Lower leg skin (tissue), 4 donors: ENCODE data around the gene MICAL2. TPM values are rescaled to one million over a fixed set of nuclear protein-coding genes. Genes with fewer than 3 reads are reported as not detected.

Experiments
- DNase-seq, 2 donors: peaks; one replicate each; pipeline ENCODE4 v3.0.0-alpha.2; 2019; ENCODE audit warnings: low spot score in 2 of 2
- H3K4me3 ChIP-seq: fragments of 200-600 bp; sonication (generic); 2 replicates; pipeline ENCODE4 v1.5.1; 2017; ENCODE audit warnings: mild to moderate bottlenecking, low read depth; ENCODE audit not compliant: poor library complexity, severe bottlenecking
- CTCF ChIP-seq, 3 donors: fragments of 450-650 bp; IDR thresholded peaks; one replicate each; pipeline ENCODE4 v1.5.1; 2016; ENCODE audit warnings: antibody characterized with exemption in 3 of 3, mild to moderate bottlenecking in 3 of 3, moderate library complexity in 2 of 3
- POLR2A ChIP-seq, 2 donors: fragments of 450-650 bp; IDR thresholded peaks; one replicate each; pipeline ENCODE4 v1.6.1; 2016 to 2017; ENCODE audit warnings: antibody characterized with exemption in 2 of 2, mild to moderate bottlenecking in 1 of 2, moderate library complexity in 1 of 2
- WGBS, 2 donors: methylation state at CpG; one replicate each; pipeline ENCODE4 v1.1.5; 2018; 5-methylcytosine and 5-hydroxymethylcytosine counted together
- intact Hi-C: fragments of 100-400 bp; cut with DNase I; formaldehyde crosslinking; loops from one replicate; pipeline ENCODE4 v1.15.0; 2023; ENCODE audit warnings: low total_unique reads
- total RNA-seq, 4 donors: library from RNA; depleted of rRNA; stranded (reverse); fragments of >200 nt; gene quantifications; one replicate each; pipeline ENCODE4 v1.1.0, GENCODE V29; 2016

The MICAL2 gene
- total RNA-seq, 4 donors from 2014 or later, result 117 to 238 (median 145) TPM

- intact Hi-C loops, result no loop called here
- no peak overlapping the region for H3K4me3 ChIP-seq
- 89 to 97% methylated on average over 3 of the region's 3 CpGs for WGBS, 2 donors
- TF ChIP-seq POLR2A (IDR thresholded peaks at IDR 0.05) (no peak), CTCF (IDR thresholded peaks at IDR 0.05) (no peak)
- peak in 1 of 2 donors; percentile 18 for DNase-seq
These were observed 163.7 kb downstream of the MICAL2 start for GRCh38 chr11:12274056-12274455.

GRCh38 chr11:12274558-12275197 lies 164.3 kb downstream of the MICAL2 start:
- TF ChIP-seq CTCF (IDR thresholded peaks at IDR 0.05), result no peak
- no peak for TF ChIP-seq POLR2A (IDR thresholded peaks at IDR 0.05)
- WGBS, 2 donors, result 94 to 95% methylated on average over 14 of the region's 14 CpGs
- peak in 1 of 2 donors; percentile 77 for DNase-seq
- intact Hi-C loops, result no loop called here
- no peak overlapping the region for H3K4me3 ChIP-seq

- 85 to 88% methylated on average over 9 of the region's 9 CpGs for WGBS, 2 donors
- no peak overlapping the region for H3K4me3 ChIP-seq
- intact Hi-C loops, result no loop called here
- TF ChIP-seq POLR2A (IDR thresholded peaks at IDR 0.05), result no peak
- DNase-seq, result peak in 1 of 2 donors; percentile 67
These were observed 165.4 kb downstream of the MICAL2 start for GRCh38 chr11:12275818-12276217.

DNA sequence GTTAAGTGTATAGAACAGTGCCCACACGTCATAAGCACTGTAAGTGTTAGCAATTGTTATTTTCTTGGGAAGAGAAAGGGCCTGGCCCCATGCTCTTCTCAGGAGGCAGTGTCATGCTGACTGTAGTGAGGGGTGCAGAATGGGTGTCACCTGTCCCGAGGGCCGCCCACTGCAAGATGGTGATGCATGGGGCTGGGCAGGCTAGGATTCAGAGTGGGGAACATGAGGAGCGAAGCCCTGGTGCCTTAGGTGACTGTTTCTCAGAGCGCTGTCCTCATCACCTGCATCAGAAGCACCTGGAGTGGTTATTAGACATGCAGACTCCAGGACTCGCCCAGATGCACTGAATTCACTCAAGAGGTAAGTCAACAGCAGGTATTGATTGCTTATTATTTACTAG lies 166.0 kb downstream of the MICAL2 start:
- intact Hi-C loops, result no loop called here
- peak in 1 of 2 donors; percentile 56 for DNase-seq

DNA sequence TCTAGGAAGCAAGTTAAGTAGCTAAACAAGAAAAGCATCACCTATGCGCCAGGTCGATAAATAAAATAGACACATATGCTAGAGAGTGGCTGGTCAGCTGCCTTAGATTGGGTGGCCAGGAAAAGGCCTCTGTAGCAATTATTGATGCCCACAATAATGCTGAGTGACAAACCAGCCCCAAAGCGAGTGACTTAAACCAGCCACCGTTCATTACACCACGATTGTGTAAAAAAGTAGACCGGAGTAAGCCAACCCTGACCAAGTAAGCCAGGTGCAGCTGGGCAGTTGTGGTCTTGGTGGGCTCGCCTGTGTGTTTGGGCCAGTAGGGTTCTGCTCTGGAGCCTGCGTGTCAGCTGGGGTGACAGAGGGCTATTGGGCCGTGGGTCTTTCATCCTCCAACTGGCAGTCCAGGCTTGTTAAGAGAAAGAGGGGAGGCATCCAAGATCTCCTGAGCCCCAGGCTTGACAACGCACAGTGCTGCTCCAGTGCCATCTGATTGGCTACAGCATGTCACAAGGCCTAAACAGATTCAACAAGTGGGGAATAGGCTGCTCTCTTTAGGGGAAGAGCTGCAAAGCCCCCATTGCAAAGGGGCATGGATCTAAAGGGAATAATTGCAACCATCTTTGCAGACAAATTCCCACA lies 166.6 kb downstream of the MICAL2 start:
- WGBS, 2 donors, result 88 to 93% methylated on average over 10 of the region's 10 CpGs
- intact Hi-C loops, result no loop called here
- TF ChIP-seq CTCF (IDR thresholded peaks at IDR 0.05) (no peak), POLR2A (IDR thresholded peaks at IDR 0.05) (no peak)
- no peak overlapping the region for H3K4me3 ChIP-seq
- DNase-seq, result peak in 1 of 2 donors; percentile 57

More for the DNA sequence above, 166.0 kb downstream of the MICAL2 start:
- 95 to 96% methylated on average over 6 of the region's 6 CpGs for WGBS, 2 donors
- TF ChIP-seq CTCF (IDR thresholded peaks at IDR 0.05), result no peak
- TF ChIP-seq POLR2A (IDR thresholded peaks at IDR 0.05), result no peak
- no peak overlapping the region for H3K4me3 ChIP-seq

DNA sequence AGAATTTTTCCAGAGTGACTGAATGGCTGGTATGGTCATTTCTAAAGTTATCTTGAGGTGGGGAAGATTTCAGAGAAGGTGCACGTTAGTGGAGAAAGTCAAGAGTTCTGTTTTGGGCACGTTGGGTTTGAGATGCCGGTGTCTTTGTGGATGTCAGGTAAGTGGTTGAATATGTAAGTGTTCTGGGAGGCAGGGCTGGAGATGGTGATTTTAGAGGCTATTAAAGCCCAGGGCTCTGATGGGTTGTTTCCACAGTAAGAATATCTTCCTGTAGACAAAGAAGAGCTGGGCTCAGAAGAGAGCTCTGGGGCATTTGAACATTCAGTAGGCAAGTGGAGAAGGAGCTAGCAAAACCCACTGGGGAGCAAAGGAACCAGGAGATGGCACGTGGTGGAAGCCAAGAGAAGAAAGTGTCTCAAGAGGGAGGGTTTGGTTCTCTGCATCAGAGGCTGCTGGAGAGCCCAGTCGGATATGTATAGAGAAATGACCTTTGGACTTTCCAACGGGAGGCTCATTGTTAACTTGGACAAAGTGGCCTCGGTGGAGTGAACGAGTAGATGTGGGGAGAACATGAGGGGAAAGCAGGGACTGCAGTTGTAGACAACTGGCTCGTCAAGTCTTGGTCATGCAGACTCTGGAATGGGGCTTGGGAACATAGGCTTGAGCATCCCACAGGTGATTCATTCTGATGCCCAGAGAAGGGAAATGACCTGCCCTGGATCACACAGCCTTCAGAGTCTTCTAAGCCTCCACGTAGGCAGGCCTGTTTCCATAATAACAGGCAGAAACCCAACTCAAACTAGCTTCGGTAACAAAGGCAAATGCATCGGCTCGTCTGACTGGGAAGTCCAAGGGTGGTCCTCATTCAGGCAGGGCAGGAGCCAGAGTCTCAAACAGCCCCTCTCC lies 168.6 kb downstream of the MICAL2 start:
- DNase-seq, result peak in 1 of 2 donors; percentile 69
- intact Hi-C loops, result no loop called here
- TF ChIP-seq CTCF (IDR thresholded peaks at IDR 0.05), result no peak
- no peak for TF ChIP-seq POLR2A (IDR thresholded peaks at IDR 0.05)
- 84 to 91% methylated on average over 13 of the region's 13 CpGs for WGBS, 2 donors
- H3K4me3 ChIP-seq, result no peak overlapping the region
